Endothelial cell (in vitro differentiated cells): Measurements from ENCODE around the gene KLF13. TPM values are rescaled to one million over a fixed set of nuclear protein-coding genes. Genes with fewer than 3 reads are reported as not detected.

ENCODE experiments used
- DNase-seq: peaks from one replicate; pipeline ENCODE4 v3.0.0; 2021; ENCODE audit warnings: low spot score
- H3K27ac Mint-ChIP-seq: one replicate; pipeline ENCODE4 v1.8.0; 2021; ENCODE audit warnings: mixed read lengths, inconsistent platforms; ENCODE audit not compliant: unreplicated experiment
- H3K27me3 Mint-ChIP-seq: one replicate; pipeline ENCODE4 v1.8.0; 2021; ENCODE audit warnings: mild to moderate bottlenecking, moderate library complexity, mixed read lengths, inconsistent platforms; ENCODE audit not compliant: unreplicated experiment
- H3K36me3 Mint-ChIP-seq: one replicate; pipeline ENCODE4 v1.8.0; 2021; ENCODE audit warnings: mild to moderate bottlenecking, low read depth, mixed read lengths, inconsistent platforms; ENCODE audit not compliant: unreplicated experiment
- H3K4me1 Mint-ChIP-seq: one replicate; pipeline ENCODE4 v1.8.0; 2021; ENCODE audit warnings: mild to moderate bottlenecking, mixed read lengths, inconsistent platforms; ENCODE audit not compliant: unreplicated experiment
- H3K4me3 Mint-ChIP-seq: one replicate; pipeline ENCODE4 v1.8.0; 2021; ENCODE audit warnings: mild to moderate bottlenecking, mixed read lengths, inconsistent platforms; ENCODE audit not compliant: unreplicated experiment
- H3K9me3 Mint-ChIP-seq: one replicate; pipeline ENCODE4 v1.8.0; 2021; ENCODE audit warnings: mixed read lengths, inconsistent platforms; ENCODE audit not compliant: unreplicated experiment
- CTCF ChIP-seq: fragments of 200-600 bp; sonication (generic); IDR thresholded peaks from one replicate; pipeline ENCODE4 v1.5.0; 2021; ENCODE audit warnings: antibody characterized with exemption; ENCODE audit not compliant: unreplicated experiment
- total RNA-seq: library from RNA; stranded (reverse); fragmentation: NEBNext Ultra II Directional; extraction: Animal tissue kit (Norgen Biotek cat#: 25700); gene quantifications from one replicate; pipeline ENCODE4 v1.2.1, GENCODE V29; 2021; ENCODE audit not compliant: unreplicated experiment

KLF13 gene
- total RNA-seq, 1 donor from 2014 or later, result 45.1 TPM

GRCh38 chr15:31344823-31345605 is 18.4 kb downstream of the KLF13 start:
- no peak overlapping the region for H3K27ac Mint-ChIP-seq
- no peak for DNase-seq
- TF ChIP-seq CTCF, result no peak
- no peak overlapping the region for H3K4me3 Mint-ChIP-seq
- no peaks in the 10 kb centered on the region for H3K36me3 Mint-ChIP-seq
- H3K9me3 Mint-ChIP-seq, result no peaks in the 10 kb centered on the region
- H3K27me3 Mint-ChIP-seq, result peaks cover 10% of the 10 kb centered on the region
- peaks cover 39% of the 10 kb centered on the region for H3K4me1 Mint-ChIP-seq

GRCh38 chr15:31345606-31346366 is 19.2 kb downstream of the KLF13 start:
- no peak for DNase-seq
- H3K4me1 Mint-ChIP-seq, result peaks cover 39% of the 10 kb centered on the region
- TF ChIP-seq CTCF, result no peak
- peaks cover 10% of the 10 kb centered on the region for H3K27me3 Mint-ChIP-seq
- H3K9me3 Mint-ChIP-seq, result no peaks in the 10 kb centered on the region
- H3K27ac Mint-ChIP-seq, result no peak overlapping the region
- no peaks in the 10 kb centered on the region for H3K36me3 Mint-ChIP-seq
- H3K4me3 Mint-ChIP-seq, result no peak overlapping the region

GRCh38 chr15:31346367-31347066 is 19.9 kb downstream of the KLF13 start:
- Mint-ChIP-seq H3K27me3 (peaks cover 9% of the 10 kb centered on the region), H3K4me1 (peaks cover 34% of the 10 kb centered on the region), H3K9me3 (no peaks in the 10 kb centered on the region), H3K4me3 (no peak overlapping the region), H3K27ac (no peak overlapping the region), H3K36me3 (no peaks in the 10 kb centered on the region)
- DNase-seq, result no peak
- no peak for TF ChIP-seq CTCF

GRCh38 chr15:31347067-31347975 is 20.7 kb downstream of the KLF13 start:
- Mint-ChIP-seq H3K27me3 (peaks cover 9% of the 10 kb centered on the region), H3K27ac (no peak overlapping the region), H3K4me3 (no peak overlapping the region), H3K36me3 (no peaks in the 10 kb centered on the region), H3K9me3 (no peaks in the 10 kb centered on the region), H3K4me1 (peaks cover 28% of the 10 kb centered on the region)
- DNase-seq, result no peak
- no peak for TF ChIP-seq CTCF
